K562 (cell line): ENCODE results near the gene RILP. TPM values are rescaled to one million over a fixed set of nuclear protein-coding genes. Genes with fewer than 3 reads are reported as not detected.
A peak's percentile ranks its signal among the peaks of the same experiment; 100 is the strongest.

Source experiments
- CBX1 ChIP-seq: sonication (generic); IDR thresholded peaks from 2 replicates; pipeline ENCODE4 v1.6.1; 2016; ENCODE audit warnings: antibody characterized with exemption, low read depth, mild to moderate bottlenecking
- ETV5 ChIP-seq: sonication (generic); formaldehyde crosslinking; IDR thresholded peaks from 2 replicates; pipeline ENCODE4 v1.4.0; 2020; ENCODE audit warnings: low read depth, mild to moderate bottlenecking, missing genetic modification reagents
- KAT2B ChIP-seq: IDR thresholded peaks from one replicate; pipeline ENCODE4 v1.6.1; 2012; ENCODE audit warnings: low read depth, mild to moderate bottlenecking, control low read depth, inconsistent platforms, low read length, moderate library complexity
- KDM1A ChIP-seq, 2 experiments: fragments of 450-650 bp; IDR thresholded peaks; 2 replicates each; pipeline ENCODE4 v1.6.1; 2016; ENCODE audit warnings: mild to moderate bottlenecking in 2 of 2
- MAZ ChIP-seq, 2 experiments: fragments of 450-650 bp in 1 of 2; sonication (generic) in 1 of 2; formaldehyde crosslinking; IDR thresholded peaks in 1 of 2; conservative IDR thresholded peaks in 1 of 2; 2 replicates each; pipeline versions ENCODE4 v1.4.0 to v1.5.0; 2020; ENCODE audit warnings: mild to moderate bottlenecking in 1 of 2, missing genetic modification reagents in 1 of 2
- NFATC3 ChIP-seq: fragments of 450-650 bp; IDR thresholded peaks from 2 replicates; pipeline ENCODE4 v1.6.1; 2017; ENCODE audit warnings: mild to moderate bottlenecking
- RAD51 ChIP-seq: fragments of 450-650 bp; IDR thresholded peaks from 2 replicates; pipeline ENCODE4 v1.7.1; 2016; ENCODE audit warnings: low read depth, mild to moderate bottlenecking, borderline replicate concordance
- RBM25 ChIP-seq: fragments of 200-400 bp; formaldehyde crosslinking; IDR thresholded peaks from 2 replicates; pipeline ENCODE4 v1.6.1; 2018; ENCODE audit warnings: low read length, low read depth, moderate library complexity; ENCODE audit not compliant: severe bottlenecking
- ZBTB1 ChIP-seq: sonication (generic); formaldehyde crosslinking; IDR thresholded peaks from 2 replicates; pipeline ENCODE4 v1.8.1; 2023; ENCODE audit warnings: missing genetic modification reagents, low read depth, mild to moderate bottlenecking, borderline replicate concordance
- ZBTB33 ChIP-seq: sonication (generic); formaldehyde crosslinking; IDR thresholded peaks from 2 replicates; pipeline ENCODE4 v1.8.1; 2023; ENCODE audit warnings: mild to moderate bottlenecking, missing genetic modification reagents
- ZFX ChIP-seq: sonication (generic); formaldehyde crosslinking; IDR thresholded peaks from 2 replicates; pipeline ENCODE4 v1.8.0; 2022; ENCODE audit warnings: mild to moderate bottlenecking, missing genetic modification reagents, moderate library complexity
- ZNF146 ChIP-seq: IDR thresholded peaks from one replicate; pipeline ENCODE4 v1.6.1; 2018; ENCODE audit warnings: missing compliant biosample characterization; ENCODE audit not compliant: unreplicated experiment
- ZNF436 ChIP-seq: fragments of 250-450, 450-650 bp; sonication (Bioruptor Pico); formaldehyde crosslinking; IDR thresholded peaks from 2 replicates; pipeline ENCODE4 v1.7.0; 2020; ENCODE audit warnings: mild to moderate bottlenecking
- ZNF583 ChIP-seq: fragments of 250-450 bp; sonication (Bioruptor Pico); IDR thresholded peaks from 2 replicates; pipeline ENCODE4 v1.4.0; 2020
- ZNF778 ChIP-seq: fragments of 450-650 bp; formaldehyde crosslinking; IDR thresholded peaks from 2 replicates; pipeline ENCODE4 v1.4.0; 2020; ENCODE audit warnings: mild to moderate bottlenecking, moderate library complexity
- polyA plus RNA-seq, 8 experiments: library from polyadenylated mRNA; depleted of rRNA in 4 of 8; stranded (reverse) in 5 of 8; unstranded in 3 of 8; fragments of >200 nt; fragmentation: Nextera tagmentation in 2 of 8; fragmentation: Illumina TruSeq in 1 of 8; extraction: Ambion mirVana in 2 of 8; extraction: Trizol in 1 of 8; gene quantifications; 2 replicates each; pipeline versions ENCODE4 v1.2.1 to v1.2.3, GENCODE V29; 2011 to 2014; ENCODE audit warnings: inconsistent platforms in 1 of 8, missing spikeins in 1 of 8
- total RNA-seq, 7 experiments: library from RNA; depleted of rRNA in 6 of 7; stranded (reverse); fragments of >200 nt in 6 of 7; fragmentation: Illumina TruSeq in 2 of 7; extraction: Trizol in 2 of 7; gene quantifications; 2 replicates each; pipeline versions ENCODE4 v1.2.1 to v1.2.3, GENCODE V29; 2011 to 2021; ENCODE audit warnings: low replicate concordance in 1 of 7
- TF ChIP-seq, protein P1 (sequence below): fragments of 450-650 bp; IDR thresholded peaks from 2 replicates; pipeline ENCODE4 v1.6.1; 2016; ENCODE audit warnings: low read depth
- TF ChIP-seq, protein P2 (sequence below): sonication (generic); formaldehyde crosslinking; IDR thresholded peaks from 2 replicates; pipeline ENCODE4 v1.5.0; 2020; ENCODE audit warnings: missing genetic modification reagents

The RILP gene
- total and polyA plus RNA-seq, 9 of the 15 experiments (the other 6 are each of a cell fraction or from before 2014, with no cell fraction given) = 0.75 to 54.9 (median 27.8) TPM

- TF ChIP-seq, protein P1, sequence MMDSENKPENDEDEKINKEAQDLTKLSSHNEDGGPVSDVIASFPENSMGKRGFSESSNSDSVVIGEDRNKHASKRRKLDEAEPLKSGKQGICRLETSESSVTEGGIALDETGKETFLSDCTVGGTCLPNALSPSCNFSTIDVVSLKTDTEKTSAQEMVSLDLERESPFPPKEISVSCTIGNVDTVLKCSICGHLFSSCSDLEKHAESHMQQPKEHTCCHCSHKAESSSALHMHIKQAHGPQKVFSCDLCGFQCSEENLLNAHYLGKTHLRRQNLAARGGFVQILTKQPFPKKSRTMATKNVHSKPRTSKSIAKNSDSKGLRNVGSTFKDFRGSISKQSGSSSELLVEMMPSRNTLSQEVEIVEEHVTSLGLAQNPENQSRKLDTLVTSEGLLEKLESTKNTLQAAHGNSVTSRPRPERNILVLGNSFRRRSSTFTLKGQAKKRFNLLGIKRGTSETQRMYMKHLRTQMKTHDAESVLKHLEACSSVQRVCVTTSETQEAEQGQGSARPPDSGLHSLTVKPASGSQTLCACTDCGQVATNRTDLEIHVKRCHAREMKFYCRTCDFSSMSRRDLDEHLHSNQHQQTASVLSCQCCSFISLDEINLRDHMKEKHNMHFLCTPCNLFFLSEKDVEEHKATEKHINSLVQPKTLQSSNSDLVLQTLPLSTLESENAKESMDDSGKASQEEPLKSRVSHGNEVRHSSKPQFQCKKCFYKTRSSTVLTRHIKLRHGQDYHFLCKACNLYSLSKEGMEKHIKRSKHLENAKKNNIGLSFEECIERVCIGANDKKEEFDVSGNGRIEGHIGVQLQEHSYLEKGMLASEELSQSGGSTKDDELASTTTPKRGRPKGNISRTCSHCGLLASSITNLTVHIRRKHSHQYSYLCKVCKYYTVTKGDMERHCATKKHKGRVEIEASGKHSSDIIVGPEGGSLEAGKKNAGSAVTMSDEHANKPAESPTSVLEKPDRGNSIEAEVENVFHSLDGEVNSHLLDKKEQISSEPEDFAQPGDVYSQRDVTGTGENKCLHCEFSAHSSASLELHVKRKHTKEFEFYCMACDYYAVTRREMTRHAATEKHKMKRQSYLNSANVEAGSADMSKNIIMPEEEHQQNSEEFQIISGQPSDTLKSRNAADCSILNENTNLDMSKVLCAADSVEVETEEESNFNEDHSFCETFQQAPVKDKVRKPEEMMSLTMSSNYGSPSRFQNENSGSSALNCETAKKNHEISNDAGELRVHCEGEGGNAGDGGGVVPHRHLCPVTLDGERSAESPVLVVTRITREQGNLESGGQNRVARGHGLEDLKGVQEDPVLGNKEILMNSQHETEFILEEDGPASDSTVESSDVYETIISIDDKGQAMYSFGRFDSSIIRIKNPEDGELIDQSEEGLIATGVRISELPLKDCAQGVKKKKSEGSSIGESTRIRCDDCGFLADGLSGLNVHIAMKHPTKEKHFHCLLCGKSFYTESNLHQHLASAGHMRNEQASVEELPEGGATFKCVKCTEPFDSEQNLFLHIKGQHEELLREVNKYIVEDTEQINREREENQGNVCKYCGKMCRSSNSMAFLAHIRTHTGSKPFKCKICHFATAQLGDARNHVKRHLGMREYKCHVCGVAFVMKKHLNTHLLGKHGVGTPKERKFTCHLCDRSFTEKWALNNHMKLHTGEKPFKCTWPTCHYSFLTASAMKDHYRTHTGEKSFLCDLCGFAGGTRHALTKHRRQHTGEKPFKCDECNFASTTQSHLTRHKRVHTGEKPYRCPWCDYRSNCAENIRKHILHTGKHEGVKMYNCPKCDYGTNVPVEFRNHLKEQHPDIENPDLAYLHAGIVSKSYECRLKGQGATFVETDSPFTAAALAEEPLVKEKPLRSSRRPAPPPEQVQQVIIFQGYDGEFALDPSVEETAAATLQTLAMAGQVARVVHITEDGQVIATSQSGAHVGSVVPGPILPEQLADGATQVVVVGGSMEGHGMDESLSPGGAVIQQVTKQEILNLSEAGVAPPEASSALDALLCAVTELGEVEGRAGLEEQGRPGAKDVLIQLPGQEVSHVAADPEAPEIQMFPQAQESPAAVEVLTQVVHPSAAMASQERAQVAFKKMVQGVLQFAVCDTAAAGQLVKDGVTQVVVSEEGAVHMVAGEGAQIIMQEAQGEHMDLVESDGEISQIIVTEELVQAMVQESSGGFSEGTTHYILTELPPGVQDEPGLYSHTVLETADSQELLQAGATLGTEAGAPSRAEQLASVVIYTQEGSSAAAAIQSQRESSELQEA = no peak
- TF ChIP-seq KDM1A (IDR thresholded peaks at IDR 0.05) = no peak
- TF ChIP-seq, protein P2, sequence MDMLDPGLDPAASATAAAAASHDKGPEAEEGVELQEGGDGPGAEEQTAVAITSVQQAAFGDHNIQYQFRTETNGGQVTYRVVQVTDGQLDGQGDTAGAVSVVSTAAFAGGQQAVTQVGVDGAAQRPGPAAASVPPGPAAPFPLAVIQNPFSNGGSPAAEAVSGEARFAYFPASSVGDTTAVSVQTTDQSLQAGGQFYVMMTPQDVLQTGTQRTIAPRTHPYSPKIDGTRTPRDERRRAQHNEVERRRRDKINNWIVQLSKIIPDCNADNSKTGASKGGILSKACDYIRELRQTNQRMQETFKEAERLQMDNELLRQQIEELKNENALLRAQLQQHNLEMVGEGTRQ = no peak
- TF ChIP-seq CBX1 = 0 out of 2 replicates have a peak, but pooled peaks have one; percentile 32
- TF ChIP-seq NFATC3 = no peak
- TF ChIP-seq ZNF778 (CRISPR knock-in tag) = no peak
- no peak for TF ChIP-seq ZBTB33 (CRISPR knock-in tag)
- TF ChIP-seq ZNF583 (CRISPR knock-in tag) = no peak
- TF ChIP-seq ZNF146 (CRISPR knock-in tag) = no peak
- no peak for TF ChIP-seq ZNF436 (CRISPR knock-in tag)
- peak in 1 of 2 experiments; percentile 37; a peak in 1 of 4 replicates for TF ChIP-seq MAZ (CRISPR knock-in tag; conservative IDR thresholded peaks at IDR 0.05 in 1 of 2, IDR thresholded peaks at IDR 0.05 in 1 of 2)
- no peak for TF ChIP-seq KAT2B
- TF ChIP-seq RAD51 = no peak
- TF ChIP-seq ZFX (CRISPR knock-in tag) = peak; percentile 95
- no peak; the same call in 1 of the 2 replicates for TF ChIP-seq ZBTB1 (CRISPR knock-in tag)
- TF ChIP-seq ETV5 (CRISPR knock-in tag) = no peak
- TF ChIP-seq RBM25 = peak; percentile 52
Observed at GRCh38 chr17:1684378-1685189, 34.9 kb upstream of the RILP start, which contains the start of gene PRPF8 (continued).
